ENCODE data around the gene BRIP1. TPM values are rescaled to one million over a fixed set of nuclear protein-coding genes. Genes with fewer than 3 reads are reported as not detected.
"Not testable (repeated sequence)": the region's sequence is repeated elsewhere in the genome, so short reads cannot be mapped to it uniquely, and the experiment has no call there.

The BRIP1 gene
- total RNA-seq, 2 donors from 2014 or later: 1.3 to 3.9 TPM

GRCh38 chr17:61774724-61775123 lies 88.6 kb downstream of the BRIP1 start:
- no peaks in the 10 kb centered on the region for H3K27me3 ChIP-seq (replicated peaks; ENCODE audit: insufficient read depth)
- intact Hi-C loops (cut with DNase I): no loop called here
- TF ChIP-seq POLR2A (IDR thresholded peaks at IDR 0.05): no peak
- no peak for TF ChIP-seq POLR2AphosphoS5 (IDR thresholded peaks at IDR 0.05)
- TF ChIP-seq CTCF (IDR thresholded peaks at IDR 0.05): no peak
- no peaks in the 10 kb centered on the region for H3K36me3 ChIP-seq
- WGBS: 85% methylated on average over 2 of the region's 2 CpGs
- no peak for DNase-seq (ENCODE audit: low spot score)
- no peak overlapping the region for H3K27ac ChIP-seq
- no peak overlapping the region for H3K4me3 ChIP-seq
- no peaks in the 10 kb centered on the region for H3K9me3 ChIP-seq
- no peaks in the 10 kb centered on the region for H3K4me1 ChIP-seq (replicated peaks)

GRCh38 chr17:61774087-61774486 lies 89.2 kb downstream of the BRIP1 start:
- H3K4me3 ChIP-seq; H3K36me3 ChIP-seq; H3K27me3 ChIP-seq (replicated peaks; ENCODE audit: insufficient read depth); DNase-seq (ENCODE audit: low spot score); intact Hi-C loops (cut with DNase I); H3K4me1 ChIP-seq (replicated peaks); H3K27ac ChIP-seq; H3K9me3 ChIP-seq: not testable (repeated sequence)
- 99% methylated on average over 3 of the region's 3 CpGs for WGBS

- no peaks in the 10 kb centered on the region for H3K9me3 ChIP-seq
- no peak for DNase-seq (ENCODE audit: low spot score)
- TF ChIP-seq CTCF (IDR thresholded peaks at IDR 0.05): no peak
- no peak for TF ChIP-seq POLR2A (IDR thresholded peaks at IDR 0.05)
- TF ChIP-seq POLR2AphosphoS5 (IDR thresholded peaks at IDR 0.05): no peak
- no peaks in the 10 kb centered on the region for H3K4me1 ChIP-seq (replicated peaks)
- WGBS: 93% methylated on average over 2 of the region's 2 CpGs
- no peaks in the 10 kb centered on the region for H3K27me3 ChIP-seq (replicated peaks; ENCODE audit: insufficient read depth)
- no peaks in the 10 kb centered on the region for H3K36me3 ChIP-seq
- no peak overlapping the region for H3K4me3 ChIP-seq
- H3K27ac ChIP-seq: no peak overlapping the region
- intact Hi-C loops (cut with DNase I): no loop called here
These were observed 92.4 kb downstream of the BRIP1 start for GRCh38 chr17:61770752-61771533.

GRCh38 chr17:61770043-61770442 lies 93.3 kb downstream of the BRIP1 start:
- H3K36me3 ChIP-seq: no peaks in the 10 kb centered on the region
- intact Hi-C loops (cut with DNase I): no loop called here

GRCh38 chr17:61768405-61768804 lies 94.9 kb downstream of the BRIP1 start:
- no peak overlapping the region for H3K27ac ChIP-seq
- WGBS: 89% methylated on average over 3 of the region's 3 CpGs
- TF ChIP-seq CTCF (IDR thresholded peaks at IDR 0.05) (no peak), POLR2A (IDR thresholded peaks at IDR 0.05) (no peak), POLR2AphosphoS5 (IDR thresholded peaks at IDR 0.05) (no peak)

More at GRCh38 chr17:61770043-61770442, 93.3 kb downstream of the BRIP1 start:
- H3K27ac ChIP-seq: no peak overlapping the region
- H3K9me3 ChIP-seq: no peaks in the 10 kb centered on the region
- H3K4me3 ChIP-seq: no peak overlapping the region
- H3K4me1 ChIP-seq (replicated peaks): no peaks in the 10 kb centered on the region
- no peak for TF ChIP-seq POLR2A (IDR thresholded peaks at IDR 0.05)
- TF ChIP-seq POLR2AphosphoS5 (IDR thresholded peaks at IDR 0.05): no peak
- TF ChIP-seq CTCF (IDR thresholded peaks at IDR 0.05): no peak
- H3K27me3 ChIP-seq (replicated peaks; ENCODE audit: insufficient read depth): no peaks in the 10 kb centered on the region
- no peak for DNase-seq (ENCODE audit: low spot score)

More at GRCh38 chr17:61768405-61768804, 94.9 kb downstream of the BRIP1 start:
- Histone ChIP-seq H3K27me3 (replicated peaks; ENCODE audit: insufficient read depth) (no peaks in the 10 kb centered on the region), H3K4me1 (replicated peaks) (no peaks in the 10 kb centered on the region), H3K36me3 (no peaks in the 10 kb centered on the region), H3K9me3 (no peaks in the 10 kb centered on the region), H3K4me3 (no peak overlapping the region)
- DNase-seq (ENCODE audit: low spot score): no peak
- intact Hi-C loops (cut with DNase I): no loop called here

Data from prostate gland (tissue), 2 donors.